Activated CD4-positive, CD25-positive, alpha-beta regulatory T cell treated with anti-CD3 and anti-CD28 coated beads, Interleukin-2, amount 50 U/mL, for 16 hours (primary cell): Measurements from ENCODE around the gene PI4K2A.
"Not testable (repeated sequence)": the region's sequence is repeated elsewhere in the genome, so short reads cannot be mapped to it uniquely, and the experiment has no call there.

Source experiments
- DNase-seq: peaks from one replicate; pipeline ENCODE4 v3.0.0-alpha.2; 2020; ENCODE audit warnings: low read depth, low spot score

PI4K2A gene

GRCh38 chr10:97631098-97631497 is 9.4 kb upstream of the PI4K2A start:
- no peak for DNase-seq

GRCh38 chr10:97632949-97633884 is 7.3 kb upstream of the PI4K2A start, which contains the start of gene MORN4:
MORN4 (minus strand) TSS chr10:97633500; CDS start chr10:97619653, 13,847 bp downstream.
- DNase-seq: peak; percentile 80

GRCh38 chr10:97633921-97634320 is 6.5 kb upstream of the PI4K2A start:
- no peak for DNase-seq

GRCh38 chr10:97635577-97635976 is 4.9 kb upstream of the PI4K2A start:
- DNase-seq: no peak

- DNase-seq: not testable (repeated sequence)
Measured at GRCh38 chr10:97639090-97639489, 1.4 kb upstream of the PI4K2A start.

- no peak for DNase-seq
Measured at GRCh38 chr10:97640868-97641811, 669 bp downstream of the PI4K2A start.

- DNase-seq: not testable (repeated sequence)
Measured at GRCh38 chr10:97642471-97643159, 2.1 kb downstream of the PI4K2A start.

- no peak for DNase-seq
Measured at GRCh38 chr10:97643441-97643985, 3.0 kb downstream of the PI4K2A start.

- DNase-seq: no peak
Measured at GRCh38 chr10:97644936-97645335, 4.5 kb downstream of the PI4K2A start.

- DNase-seq: no peak
Measured at GRCh38 chr10:97647556-97647955, 7.1 kb downstream of the PI4K2A start.

GRCh38 chr10:97648562-97649404 is 8.3 kb downstream of the PI4K2A start:
- peak; percentile 11 for DNase-seq

- DNase-seq: not testable (repeated sequence)
Measured at GRCh38 chr10:97649405-97649750, 8.9 kb downstream of the PI4K2A start.

GRCh38 chr10:97650726-97651125 is 10.3 kb downstream of the PI4K2A start:
- no peak for DNase-seq

- DNase-seq: no peak
Measured at GRCh38 chr10:97651773-97652172, 11.3 kb downstream of the PI4K2A start.

GRCh38 chr10:97656777-97657176 is 16.3 kb downstream of the PI4K2A start:
- no peak for DNase-seq

- DNase-seq: no peak
Measured at GRCh38 chr10:97659589-97659988, 19.1 kb downstream of the PI4K2A start.

GRCh38 chr10:97664282-97664850 is 23.9 kb downstream of the PI4K2A start:
- no peak for DNase-seq

- DNase-seq: no peak
Measured at GRCh38 chr10:97666992-97667391, 26.5 kb downstream of the PI4K2A start.

- DNase-seq: no peak
Measured at GRCh38 chr10:97667463-97667862, 27.0 kb downstream of the PI4K2A start.

- DNase-seq: no peak
Measured at GRCh38 chr10:97669571-97669970, 29.1 kb downstream of the PI4K2A start.
